Pancreas (tissue), 10 donors: Measurements from ENCODE around the gene GULP1. TPM values are rescaled to one million over a fixed set of nuclear protein-coding genes. Genes with fewer than 3 reads are reported as not detected.

Source experiments
- ATAC-seq, 4 donors: fragments of 200-7000 bp; cut with Tn5 transposase; one replicate each; pipeline versions ENCODE4 v1.8.0 to v1.9.1; 2020; ENCODE audit warnings: mild to moderate bottlenecking in 4 of 4, moderate library complexity in 4 of 4
- DNase-seq, 6 donors: peaks; one replicate each; pipeline ENCODE4 v3.0.0-alpha.2; 2020
- FAIRE-seq: peaks from 2 replicates; lab custom pipeline; 2012; peaks lifted over from hg19 to GRCh38; lab: Jason Lieb, UNC
- H3K27ac ChIP-seq, 4 donors: fragments of 200-600 bp; sonication (generic); 1 replicate in 3 of 4; 2 replicates in 1 of 4; pipeline versions ENCODE4 v1.5.0 to v1.8.0; 2020
- H3K27me3 ChIP-seq, 4 donors: fragments of 200-600 bp; one replicate each; pipeline ENCODE4 v1.8.0; 2021
- H3K36me3 ChIP-seq, 3 donors: fragments of 200-600 bp; sonication (generic) in 1 of 3; one replicate each; pipeline versions ENCODE4 v1.5.0 to v1.8.0; 2020 to 2021
- H3K4me1 ChIP-seq, 3 donors: fragments of 200-600 bp; one replicate each; pipeline ENCODE4 v1.8.0; 2021
- H3K4me3 ChIP-seq, 4 donors: fragments of 200-600 bp; sonication (generic) in 2 of 4; one replicate each; pipeline versions ENCODE4 v1.5.0 to v1.8.0; 2020 to 2021
- H3K9me3 ChIP-seq, 4 donors: fragments of 200-600 bp; one replicate each; pipeline ENCODE4 v1.8.0; 2021
- CTCF ChIP-seq, 4 donors: fragments of 200-600 bp; sonication (generic) in 3 of 4; IDR thresholded peaks; one replicate each; pipeline versions ENCODE4 v1.5.0 to v1.8.0; 2021; ENCODE audit warnings: antibody characterized with exemption in 4 of 4
- WGBS, 2 donors: extraction: QIAGEN DNeasy Blood & Tissue Kit; methylation state at CpG; one replicate each; pipeline ENCODE4 v1.1.7; 2013; 5-methylcytosine and 5-hydroxymethylcytosine counted together
- intact Hi-C, 3 donors: fragments of 100-400 bp; cut with DNase I; formaldehyde crosslinking; loops; one replicate each; pipeline versions ENCODE4 v1.11.1 to v1.14.2; 2022
- polyA plus RNA-seq, 2 donors: library from polyadenylated mRNA; stranded (reverse); fragments of 200-250 nt; gene quantifications; one replicate each; pipeline ENCODE4 v1.2.3, GENCODE V29; 2013
- total RNA-seq, 6 donors: library from RNA; stranded (reverse); fragmentation: NEBNext Ultra II Directional in 4 of 6; extraction: Animal tissue kit (Norgen Biotek cat#: 25700) in 4 of 6; gene quantifications; one replicate each; pipeline versions ENCODE4 v1.2.1 to v1.2.4, GENCODE V29; 2021 to 2023
- donor health status: healthy with polysubstance abuse.
- donor health status: DM: no; HTN: no; CAD: no; lungs with moderate emphysema.
- donor health status: DM: no; HTN: no; CAD: no.
- donor health status: control.
- donor health status: control.
- donor health status: Bipolar disorder and iron deficiency.
- donor health status: DM: yes; HTN: yes; CAD: no.
- donor health status: DM: no; HTN: no; CAD: no.
- donor health status: DM: no; HTN: no; CAD: no.
- donor health status: DM: yes; HTN: yes; CAD: no.

GULP1 gene
- total and polyA plus RNA-seq, 8 donors, result 5.4 to 35.7 (median 17.5) TPM

GRCh38 chr2:188381614-188382013 is 89.9 kb downstream of the GULP1 start:
- FAIRE-seq, result peak; percentile 95
- 47 to 65% methylated on average over 1 of the region's 1 CpG for WGBS, 2 donors
- Histone ChIP-seq H3K4me3 (no peak overlapping the region), H3K27ac (peak overlapping the region in 2 of 4 donors; percentile 51 to 66), H3K4me1 (peaks cover 15 to 41% (median 16%) of the 10 kb centered on the region in 3 donors), H3K9me3 (no peaks in the 10 kb centered on the region), H3K27me3 (no peaks in the 10 kb centered on the region), H3K36me3 (no peaks in the 10 kb centered on the region)
- no peak for TF ChIP-seq CTCF (IDR thresholded peaks at IDR 0.05)
- no peak for DNase-seq
- ATAC-seq, result peak; percentile 68 to 88 (median 84)
- intact Hi-C loops, result no loop called here

- 83 to 86% methylated on average over 2 of the region's 2 CpGs for WGBS, 2 donors
- Histone ChIP-seq H3K9me3 (no peaks in the 10 kb centered on the region), H3K36me3 (no peaks in the 10 kb centered on the region), H3K4me1 (peaks cover 15 to 41% (median 16%) of the 10 kb centered on the region in 3 donors), H3K4me3 (no peak overlapping the region), H3K27me3 (no peaks in the 10 kb centered on the region), H3K27ac (peak overlapping the region in 2 of 4 donors; percentile 51 to 66)
- DNase-seq (no peak), FAIRE-seq (no peak), ATAC-seq (peak in 2 of 4 donors; percentile 29 to 47)
- intact Hi-C loops, result no loop called here
- TF ChIP-seq CTCF (IDR thresholded peaks at IDR 0.05), result no peak
Measured at GRCh38 chr2:188382107-188382506, 90.4 kb downstream of the GULP1 start.

GRCh38 chr2:188383158-188383557 is 91.5 kb downstream of the GULP1 start:
- WGBS, 2 donors, result 43 to 51% methylated on average over 1 of the region's 1 CpG
- ATAC-seq (peak in 2 of 4 donors; percentile 36 to 59), FAIRE-seq (no peak), DNase-seq (no peak)
- TF ChIP-seq CTCF (IDR thresholded peaks at IDR 0.05), result no peak
- H3K4me1 ChIP-seq, result peaks cover 15 to 41% (median 16%) of the 10 kb centered on the region in 3 donors
- H3K36me3 ChIP-seq, result no peaks in the 10 kb centered on the region
- peak overlapping the region in 1 of 4 donors; percentile 8 for H3K4me3 ChIP-seq
- H3K9me3 ChIP-seq, result no peaks in the 10 kb centered on the region
- no peaks in the 10 kb centered on the region for H3K27me3 ChIP-seq
- intact Hi-C loops, result no loop called here
- peak overlapping the region in 2 of 4 donors; percentile 51 to 66 for H3K27ac ChIP-seq

GRCh38 chr2:188385857-188386256 is 94.2 kb downstream of the GULP1 start:
- WGBS, 2 donors, result 96 to 98% methylated on average over 1 of the region's 1 CpG
- Histone ChIP-seq H3K4me1 (peaks cover 12 to 26% (median 13%) of the 10 kb centered on the region in 3 donors), H3K36me3 (no peaks in the 10 kb centered on the region), H3K4me3 (no peak overlapping the region), H3K27ac (no peak overlapping the region), H3K9me3 (no peaks in the 10 kb centered on the region), H3K27me3 (no peaks in the 10 kb centered on the region)
- DNase-seq (no peak), FAIRE-seq (no peak), ATAC-seq (no peak)
- intact Hi-C loops, result no loop called here
- no peak for TF ChIP-seq CTCF (IDR thresholded peaks at IDR 0.05)

DNA sequence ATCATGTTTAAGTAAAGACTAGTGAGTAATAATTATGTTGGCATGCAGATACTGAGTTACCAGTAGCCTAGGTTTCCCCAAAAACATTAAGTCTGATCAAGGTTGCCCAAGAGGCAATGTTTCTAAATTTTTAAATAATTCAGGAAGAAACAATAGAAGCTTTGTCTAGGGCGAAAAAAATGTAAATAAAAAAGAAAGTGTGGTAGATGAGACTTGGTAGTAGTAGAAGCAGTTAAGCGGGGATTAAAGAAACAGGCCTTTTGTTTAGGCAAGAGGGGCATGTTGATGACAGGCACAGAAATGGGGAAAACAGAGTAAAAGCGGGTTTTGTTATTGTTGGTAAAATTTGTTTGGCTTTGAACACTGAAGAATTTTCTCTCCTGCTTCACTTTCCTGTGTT is 97.2 kb downstream of the GULP1 start:
- intact Hi-C loops, result no loop called here
- Histone ChIP-seq H3K4me3 (no peak overlapping the region), H3K36me3 (no peaks in the 10 kb centered on the region), H3K9me3 (no peaks in the 10 kb centered on the region), H3K27ac (no peak overlapping the region), H3K27me3 (no peaks in the 10 kb centered on the region), H3K4me1 (no peaks in the 10 kb centered on the region)
- no peak for ATAC-seq
- WGBS, 2 donors, result 82 to 85% methylated on average over 3 of the region's 3 CpGs
- FAIRE-seq, result no peak
- no peak for TF ChIP-seq CTCF (IDR thresholded peaks at IDR 0.05)
- no peak for DNase-seq
